GM23338 (cell line): Measurements from ENCODE around the gene IL21.

Source experiments
- CREB1 ChIP-seq: fragments of 250-450 bp; sonication (Bioruptor Pico); IDR thresholded peaks from 2 replicates; pipeline ENCODE4 v1.5.0; 2020; ENCODE audit warnings: low read depth, mild to moderate bottlenecking, moderate library complexity
- CTCF ChIP-seq, 2 experiments: fragments of 200-600 bp in 1 of 2; sonication (generic) in 1 of 2; conservative IDR thresholded peaks; 2 replicates each; pipeline versions ENCODE4 v1.5.1 to v1.6.1; 2016 to 2017; ENCODE audit warnings: antibody characterized with exemption in 2 of 2, low read depth in 2 of 2, mild to moderate bottlenecking in 2 of 2, moderate library complexity in 1 of 2
- EZH2 ChIP-seq: fragments of 200-600 bp; sonication (generic); IDR thresholded peaks from one replicate; pipeline ENCODE4 v1.8.0; 2017; ENCODE audit warnings: antibody characterized with exemption, mild to moderate bottlenecking, low read depth; ENCODE audit not compliant: unreplicated experiment
- EZH2phosphoT487 ChIP-seq: fragments of 200-600 bp; sonication (generic); IDR thresholded peaks from one replicate; pipeline ENCODE4 v1.8.1; 2018; ENCODE audit warnings: antibody characterized with exemption; ENCODE audit not compliant: unreplicated experiment
- REST ChIP-seq: IDR thresholded peaks from one replicate; pipeline ENCODE4 v1.6.1; 2018; ENCODE audit warnings: antibody characterized with exemption; ENCODE audit not compliant: unreplicated experiment

GRCh38 chr4:122652379-122652778, 31.5 kb upstream of the IL21 start:
- peak; percentile 68 to 71 for TF ChIP-seq CTCF (conservative IDR thresholded peaks at IDR 0.05; ENCODE audit: low read depth in 2 of 2)
- TF ChIP-seq EZH2 = no peak
- TF ChIP-seq CREB1 = no peak
- no peak for TF ChIP-seq REST
- TF ChIP-seq EZH2phosphoT487 = no peak
